OCI-LY7 (cell line): ENCODE measurements around the gene OTOP3. TPM values are rescaled to one million over a fixed set of nuclear protein-coding genes. Genes with fewer than 3 reads are reported as not detected.

Experiments
- BruUV-seq: library from RNA; stranded (reverse); fragments of 400-500 nt; replicated peaks from 2 replicates; lab custom pipeline; 2021; lab: Mats Ljungman, UMichigan
- CTCF ChIA-PET: fragments of 300-600 bp; sonication (Branson Sonifier 250); formaldehyde crosslinking; loops from one replicate; lab custom pipeline; 2022; ENCODE audit warnings: antibody characterized with exemption; ENCODE audit not compliant: unreplicated experiment; lab: Charles Lee
- POLR2A ChIA-PET: fragments of 300-600 bp; sonication (Branson Sonifier 250); formaldehyde crosslinking; loops from one replicate; lab custom pipeline; 2022; ENCODE audit warnings: antibody characterized with exemption; lab: Charles Lee
- DNase-seq: peaks from one replicate; pipeline ENCODE4 v3.0.0-alpha.2; 2015; ENCODE audit warnings: low spot score
- H2AFZ ChIP-seq: fragments of 200-600 bp; sonication (generic), shearing (Covaris generic); 2 replicates; pipeline ENCODE4 v1.6.1; 2014; ENCODE audit warnings: mild to moderate bottlenecking, antibody characterized with exemption, low read length, moderate library complexity
- H3K27ac ChIP-seq: fragments of 200-600 bp; sonication (generic); 2 replicates; pipeline ENCODE4 v1.5.1; 2014; ENCODE audit warnings: mixed run types, low read depth, mild to moderate bottlenecking, moderate library complexity, low read length, inconsistent platforms; ENCODE audit not compliant: poor library complexity, severe bottlenecking
- H3K36me3 ChIP-seq: fragments of 200-600 bp; sonication (generic); 2 replicates; pipeline ENCODE4 v1.6.1; 2014; ENCODE audit warnings: mild to moderate bottlenecking, antibody characterized with exemption, low read length, moderate library complexity, mixed read lengths; ENCODE audit not compliant: insufficient read depth
- H3K4me1 ChIP-seq: fragments of 200-600 bp; sonication (generic); 2 replicates; pipeline ENCODE4 v1.5.1; 2014; ENCODE audit warnings: mild to moderate bottlenecking, low read length; ENCODE audit not compliant: insufficient read depth, poor library complexity, severe bottlenecking
- H3K4me2 ChIP-seq: fragments of 200-600 bp; sonication (generic); 2 replicates; pipeline ENCODE4 v1.6.1; 2014; ENCODE audit warnings: mild to moderate bottlenecking, low read length
- H3K4me3 ChIP-seq: fragments of 200-600 bp; sonication (generic); 2 replicates; pipeline ENCODE4 v1.5.1; 2014; ENCODE audit warnings: mild to moderate bottlenecking, low read depth, low read length; ENCODE audit not compliant: poor library complexity, severe bottlenecking
- H3K79me2 ChIP-seq: fragments of 200-600 bp; sonication (generic); 2 replicates; pipeline ENCODE4 v1.6.1; 2016; ENCODE audit warnings: low read depth, mild to moderate bottlenecking, low read length, moderate library complexity, mixed read lengths; ENCODE audit not compliant: insufficient read depth
- H3K9me2 ChIP-seq: fragments of 200-600 bp; sonication (generic); 2 replicates; pipeline ENCODE4 v1.6.1; 2016; ENCODE audit warnings: mild to moderate bottlenecking, low read length, mixed read lengths; ENCODE audit not compliant: insufficient read depth
- H3K9me3 ChIP-seq: fragments of 200-600 bp; sonication (generic); 2 replicates; pipeline ENCODE4 v1.6.1; 2014; ENCODE audit warnings: mild to moderate bottlenecking, mixed run types, low read length, mixed read lengths
- H4K20me1 ChIP-seq: fragments of 200-600 bp; sonication (generic); 2 replicates; pipeline ENCODE4 v1.6.1; 2014; ENCODE audit warnings: mild to moderate bottlenecking, antibody characterized with exemption, low read length, moderate library complexity, mixed read lengths; ENCODE audit not compliant: insufficient read depth
- EZH2phosphoT487 ChIP-seq: fragments of 200-600 bp; sonication (generic); IDR thresholded peaks from 2 replicates; pipeline ENCODE4 v1.6.1; 2018; ENCODE audit warnings: low read depth, borderline replicate concordance, mild to moderate bottlenecking, mixed run types, antibody characterized with exemption, low read length, moderate library complexity, mixed read lengths
- intact Hi-C: fragments of 100-400 bp; cut with micrococcal nuclease; formaldehyde crosslinking; loops from one replicate; pipeline ENCODE4 v1.10.0; 2022; ENCODE audit not compliant: unreplicated experiment
- total RNA-seq, 2 experiments: library from RNA; depleted of rRNA in 1 of 2; stranded (reverse); fragments of >200 nt in 1 of 2; shearing (Covaris generic) in 1 of 2; gene quantifications; 2 replicates each; pipeline ENCODE4 v1.2.3, GENCODE V29; 2014 to 2022
- TF ChIP-seq, protein P1 (sequence below): fragments of 200-600 bp; sonication (generic); conservative IDR thresholded peaks from 2 replicates; pipeline ENCODE4 v1.5.1; 2014; ENCODE audit warnings: mild to moderate bottlenecking, antibody characterized with exemption, low read length, moderate library complexity, mixed read lengths

OTOP3 gene
- total RNA-seq, 2 experiments from 2014 or later, result not detected

DNA sequence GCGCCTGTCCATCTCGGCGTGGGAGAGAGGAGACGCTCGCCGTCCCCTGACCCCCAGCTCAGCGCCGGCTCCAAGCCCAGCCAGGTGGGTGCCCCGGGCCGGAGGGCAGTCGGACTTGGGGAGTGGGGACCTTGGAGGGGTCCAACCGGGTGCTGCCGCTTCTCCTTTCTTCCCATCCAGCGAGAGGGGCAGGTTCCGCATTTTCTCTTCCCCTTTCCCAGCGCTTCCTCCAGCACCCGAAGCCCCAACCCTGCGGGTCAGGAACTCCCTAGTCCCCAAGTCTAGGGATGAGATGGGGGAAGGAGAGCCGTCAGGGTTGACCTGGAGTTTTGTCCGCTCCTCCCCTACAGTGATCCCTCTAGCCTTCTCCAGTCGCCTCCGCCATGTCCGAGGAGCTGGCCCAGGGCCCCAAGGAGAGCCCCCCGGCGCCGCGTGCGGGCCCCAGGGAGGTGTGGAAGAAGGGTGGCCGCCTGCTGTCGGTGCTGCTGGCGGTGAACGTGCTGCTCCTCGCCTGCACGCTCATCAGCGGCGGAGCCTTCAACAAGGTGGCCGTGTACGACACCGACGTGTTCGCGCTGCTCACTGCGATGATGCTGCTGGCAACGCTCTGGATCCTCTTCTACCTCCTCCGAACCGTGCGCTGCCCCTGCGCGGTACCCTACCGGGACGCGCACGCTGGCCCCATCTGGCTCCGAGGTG is 11.3 kb upstream of the OTOP3 start, which contains the start of gene OTOP2:
Gene OTOP2, plus strand, starts transcription at position 24 of the 699 bp plus-strand sequence. Its CDS starts 360 bp downstream, at position 384.
- ChIA-PET POLR2A (interaction anchor here (0.6 kb wide), 1 partner anchor 20 kb away, joined by 3 read pairs; no protein-coding TSS in a partner anchor), CTCF (interaction anchor here (1.0 kb wide), 1 partner anchor 33 kb away, joined by 3 read pairs; no protein-coding TSS in a partner anchor)
- BruUV-seq, result no TSS peak
- Histone ChIP-seq H2AFZ (no peak within 1 kb of the TSS), H3K9me2 (no peaks in the 10 kb centered on the region), H3K4me3 (no peak within 1 kb of the TSS), H3K27ac (no peak within 1 kb of the TSS), H3K4me2 (no peak within 1 kb of the TSS), H3K79me2 (no peaks in the 10 kb centered on the region), H3K9me3 (no peaks in the 10 kb centered on the region), H3K4me1 (no peaks in the 10 kb centered on the region), H4K20me1 (no peaks in the 10 kb centered on the region), H3K36me3 (no peaks in the 10 kb centered on the region)
- TF ChIP-seq EZH2phosphoT487, result no peak
- TF ChIP-seq, protein P1, sequence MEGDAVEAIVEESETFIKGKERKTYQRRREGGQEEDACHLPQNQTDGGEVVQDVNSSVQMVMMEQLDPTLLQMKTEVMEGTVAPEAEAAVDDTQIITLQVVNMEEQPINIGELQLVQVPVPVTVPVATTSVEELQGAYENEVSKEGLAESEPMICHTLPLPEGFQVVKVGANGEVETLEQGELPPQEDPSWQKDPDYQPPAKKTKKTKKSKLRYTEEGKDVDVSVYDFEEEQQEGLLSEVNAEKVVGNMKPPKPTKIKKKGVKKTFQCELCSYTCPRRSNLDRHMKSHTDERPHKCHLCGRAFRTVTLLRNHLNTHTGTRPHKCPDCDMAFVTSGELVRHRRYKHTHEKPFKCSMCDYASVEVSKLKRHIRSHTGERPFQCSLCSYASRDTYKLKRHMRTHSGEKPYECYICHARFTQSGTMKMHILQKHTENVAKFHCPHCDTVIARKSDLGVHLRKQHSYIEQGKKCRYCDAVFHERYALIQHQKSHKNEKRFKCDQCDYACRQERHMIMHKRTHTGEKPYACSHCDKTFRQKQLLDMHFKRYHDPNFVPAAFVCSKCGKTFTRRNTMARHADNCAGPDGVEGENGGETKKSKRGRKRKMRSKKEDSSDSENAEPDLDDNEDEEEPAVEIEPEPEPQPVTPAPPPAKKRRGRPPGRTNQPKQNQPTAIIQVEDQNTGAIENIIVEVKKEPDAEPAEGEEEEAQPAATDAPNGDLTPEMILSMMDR, result no peak
- intact Hi-C loops, result no loop called here
- no peak for DNase-seq

DNA sequence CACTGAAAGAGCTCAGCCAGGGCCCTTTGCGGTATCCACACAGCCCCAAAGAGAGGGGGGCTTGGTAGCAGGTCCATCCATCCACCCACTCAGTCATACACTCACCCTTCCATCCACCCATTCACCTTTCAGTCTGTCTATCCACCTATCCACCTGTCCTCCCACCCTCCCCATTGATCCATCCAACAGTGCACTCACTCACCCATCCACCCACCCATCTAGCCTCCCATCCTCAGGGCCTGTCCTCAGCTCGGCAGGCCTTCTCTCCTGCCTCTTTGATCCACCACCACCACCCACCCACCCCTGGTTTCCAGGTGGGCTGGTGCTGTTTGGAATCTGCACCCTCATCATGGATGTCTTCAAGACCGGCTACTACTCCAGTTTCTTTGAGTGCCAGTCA is 10.5 kb upstream of the OTOP3 start:
- H3K79me2 ChIP-seq, result no peaks in the 10 kb centered on the region
- ChIA-PET POLR2A (no interaction called here), CTCF (interaction anchor here (0.6 to 1.4 kb wide), 2 partner anchors 10 to 36 kb away, joined by 5 to 7 read pairs; no protein-coding TSS in a partner anchor)
- intact Hi-C loops, result no loop called here
- no peaks in the 10 kb centered on the region for H4K20me1 ChIP-seq
- no peaks in the 10 kb centered on the region for H3K36me3 ChIP-seq
- no peak overlapping the region for H3K4me2 ChIP-seq
- H3K4me1 ChIP-seq, result no peaks in the 10 kb centered on the region
- no peak overlapping the region for H3K4me3 ChIP-seq
- H3K27ac ChIP-seq, result no peak overlapping the region
- no peak overlapping the region for H2AFZ ChIP-seq
- no peaks in the 10 kb centered on the region for H3K9me2 ChIP-seq
- no peaks in the 10 kb centered on the region for H3K9me3 ChIP-seq
- no TSS peak for BruUV-seq
- TF ChIP-seq EZH2phosphoT487, result no peak
- TF ChIP-seq, protein P1, result no peak
- DNase-seq, result no peak

DNA sequence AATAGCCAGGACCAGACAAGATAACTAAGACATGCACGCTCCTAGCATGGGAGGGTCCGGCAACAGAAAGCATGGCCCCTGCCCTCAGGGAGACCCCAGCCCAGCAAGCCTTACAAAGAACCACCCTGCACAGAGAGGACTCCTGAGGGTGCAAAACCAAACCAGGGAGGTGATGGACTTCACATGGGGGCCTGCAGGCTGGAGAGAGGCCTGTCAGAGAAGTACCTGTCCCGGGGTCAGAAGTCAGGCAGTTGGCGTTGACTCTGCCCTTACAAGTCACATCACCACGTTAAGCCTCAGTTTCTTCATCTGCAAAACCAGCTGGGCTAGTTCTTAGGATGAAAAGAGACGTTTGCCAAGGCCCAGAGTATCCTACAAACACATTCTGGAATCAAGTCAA is 6.9 kb upstream of the OTOP3 start:
- Histone ChIP-seq H2AFZ (no peak overlapping the region), H3K9me3 (no peaks in the 10 kb centered on the region), H3K4me3 (no peak overlapping the region), H3K27ac (no peak overlapping the region), H3K36me3 (no peaks in the 10 kb centered on the region), H3K4me2 (no peak overlapping the region), H3K79me2 (no peaks in the 10 kb centered on the region), H3K4me1 (no peaks in the 10 kb centered on the region), H4K20me1 (no peaks in the 10 kb centered on the region), H3K9me2 (no peaks in the 10 kb centered on the region)
- ChIA-PET CTCF (interaction anchor here (0.6 to 0.7 kb wide), 2 partner anchors 32 to 33 kb away, joined by 3 read pairs; no protein-coding TSS in a partner anchor), POLR2A (no interaction called here)
- no TSS peak for BruUV-seq
- DNase-seq, result no peak
- intact Hi-C loops, result no loop called here
- TF ChIP-seq EZH2phosphoT487, result no peak
- TF ChIP-seq, protein P1, result no peak
